Lower lobe of right lung (tissue), 2 donors: ENCODE results near the gene RHEX. TPM values are rescaled to one million over a fixed set of nuclear protein-coding genes. Genes with fewer than 3 reads are reported as not detected.
A peak's percentile ranks its signal among the peaks of the same experiment; 100 is the strongest.

Experiments used
- ATAC-seq, 2 donors: fragments of 200-7000 bp; cut with Tn5 transposase; one replicate each; pipeline ENCODE4 v1.9.1; 2020 to 2022; ENCODE audit warnings: mild to moderate bottlenecking in 2 of 2, moderate library complexity in 2 of 2
- DNase-seq: peaks from one replicate; pipeline ENCODE4 v3.0.0-alpha.2; 2020
- H3K27ac ChIP-seq: fragments of 200-600 bp; one replicate; pipeline ENCODE4 v1.8.0; 2022
- H3K27me3 ChIP-seq: fragments of 200-600 bp; one replicate; pipeline ENCODE4 v1.8.0; 2022; ENCODE audit warnings: low read depth
- H3K36me3 ChIP-seq: fragments of 200-600 bp; one replicate; pipeline ENCODE4 v1.8.0; 2022; ENCODE audit warnings: mild to moderate bottlenecking
- H3K4me1 ChIP-seq: fragments of 200-600 bp; one replicate; pipeline ENCODE4 v1.8.0; 2022
- H3K4me3 ChIP-seq: fragments of 200-600 bp; one replicate; pipeline ENCODE4 v1.8.0; 2022; ENCODE audit warnings: mild to moderate bottlenecking
- H3K9me3 ChIP-seq: fragments of 200-600 bp; one replicate; pipeline ENCODE4 v1.8.0; 2022
- intact Hi-C: fragments of 100-400 bp; cut with DNase I; formaldehyde crosslinking; loops from one replicate; pipeline ENCODE4 v1.11.0; 2022
- total RNA-seq: library from RNA; stranded (reverse); fragmentation: NEBNext Ultra II Directional; extraction: Animal tissue kit (Norgen Biotek cat#: 25700); gene quantifications from one replicate; pipeline ENCODE4 v1.2.1, GENCODE V29; 2021
- TF ChIP-seq, protein P1 (sequence below): fragments of 200-600 bp; IDR thresholded peaks from one replicate; pipeline ENCODE4 v1.8.0; 2022; ENCODE audit warnings: antibody characterized with exemption, mild to moderate bottlenecking
- donor health status: DM: no; HTN: yes; CAD: no; lungs with severe emphysema.

Gene RHEX
- total RNA-seq, 1 donor from 2014 or later = 13.5 TPM

DNA sequence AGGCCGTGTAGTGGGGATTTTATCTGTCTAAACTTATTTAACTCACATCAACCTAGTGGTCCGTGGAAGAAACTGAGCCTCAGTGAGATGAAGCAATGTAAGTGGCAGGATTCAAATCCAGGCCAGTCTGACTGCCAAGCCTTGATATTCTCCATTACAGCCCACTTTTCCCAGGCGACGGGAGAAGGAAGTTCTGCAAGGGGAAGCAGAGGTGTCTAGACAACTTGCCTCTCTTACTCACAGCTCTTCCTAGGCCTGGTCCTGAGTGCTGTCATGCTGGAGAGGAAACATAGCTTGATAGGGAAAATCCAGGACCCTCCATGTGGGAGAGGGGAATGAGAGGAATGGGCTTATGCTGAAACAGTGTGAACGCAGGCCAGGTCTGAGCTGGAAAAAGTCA, 38.4 kb upstream of the RHEX start:
- Histone ChIP-seq H3K4me3 (no peak overlapping the region), H3K27me3 (no peaks in the 10 kb centered on the region), H3K36me3 (no peaks in the 10 kb centered on the region), H3K4me1 (no peaks in the 10 kb centered on the region), H3K9me3 (no peaks in the 10 kb centered on the region), H3K27ac (no peak overlapping the region)
- TF ChIP-seq, protein P1, sequence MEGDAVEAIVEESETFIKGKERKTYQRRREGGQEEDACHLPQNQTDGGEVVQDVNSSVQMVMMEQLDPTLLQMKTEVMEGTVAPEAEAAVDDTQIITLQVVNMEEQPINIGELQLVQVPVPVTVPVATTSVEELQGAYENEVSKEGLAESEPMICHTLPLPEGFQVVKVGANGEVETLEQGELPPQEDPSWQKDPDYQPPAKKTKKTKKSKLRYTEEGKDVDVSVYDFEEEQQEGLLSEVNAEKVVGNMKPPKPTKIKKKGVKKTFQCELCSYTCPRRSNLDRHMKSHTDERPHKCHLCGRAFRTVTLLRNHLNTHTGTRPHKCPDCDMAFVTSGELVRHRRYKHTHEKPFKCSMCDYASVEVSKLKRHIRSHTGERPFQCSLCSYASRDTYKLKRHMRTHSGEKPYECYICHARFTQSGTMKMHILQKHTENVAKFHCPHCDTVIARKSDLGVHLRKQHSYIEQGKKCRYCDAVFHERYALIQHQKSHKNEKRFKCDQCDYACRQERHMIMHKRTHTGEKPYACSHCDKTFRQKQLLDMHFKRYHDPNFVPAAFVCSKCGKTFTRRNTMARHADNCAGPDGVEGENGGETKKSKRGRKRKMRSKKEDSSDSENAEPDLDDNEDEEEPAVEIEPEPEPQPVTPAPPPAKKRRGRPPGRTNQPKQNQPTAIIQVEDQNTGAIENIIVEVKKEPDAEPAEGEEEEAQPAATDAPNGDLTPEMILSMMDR = no peak
- no peak for ATAC-seq
- DNase-seq = no peak
- intact Hi-C loops = no loop called here

DNA sequence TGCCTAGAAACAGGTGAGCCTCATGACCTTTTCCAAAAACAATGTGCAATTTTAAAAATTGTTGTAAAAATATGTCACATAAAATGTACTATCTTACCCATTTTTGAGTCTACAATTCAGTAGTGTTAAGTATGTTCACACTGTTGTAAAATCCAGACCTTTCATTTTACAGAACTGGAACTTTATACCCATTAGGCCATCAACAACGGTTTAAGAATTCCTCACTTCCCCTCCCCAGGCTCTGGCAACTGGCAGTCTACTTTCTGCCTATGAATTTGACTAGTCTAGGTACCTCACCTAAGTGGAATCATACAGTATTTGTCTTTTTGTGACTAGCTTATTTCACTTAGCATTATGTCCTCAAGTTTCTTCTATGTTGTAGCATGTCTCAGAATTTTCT, 37.9 kb upstream of the RHEX start:
- Histone ChIP-seq H3K27me3 (no peaks in the 10 kb centered on the region), H3K9me3 (no peaks in the 10 kb centered on the region), H3K4me3 (no peak overlapping the region), H3K4me1 (no peaks in the 10 kb centered on the region), H3K36me3 (no peaks in the 10 kb centered on the region), H3K27ac (no peak overlapping the region)
- ATAC-seq (no peak), DNase-seq (no peak)
- TF ChIP-seq, protein P1 = no peak
- intact Hi-C loops = no loop called here

DNA sequence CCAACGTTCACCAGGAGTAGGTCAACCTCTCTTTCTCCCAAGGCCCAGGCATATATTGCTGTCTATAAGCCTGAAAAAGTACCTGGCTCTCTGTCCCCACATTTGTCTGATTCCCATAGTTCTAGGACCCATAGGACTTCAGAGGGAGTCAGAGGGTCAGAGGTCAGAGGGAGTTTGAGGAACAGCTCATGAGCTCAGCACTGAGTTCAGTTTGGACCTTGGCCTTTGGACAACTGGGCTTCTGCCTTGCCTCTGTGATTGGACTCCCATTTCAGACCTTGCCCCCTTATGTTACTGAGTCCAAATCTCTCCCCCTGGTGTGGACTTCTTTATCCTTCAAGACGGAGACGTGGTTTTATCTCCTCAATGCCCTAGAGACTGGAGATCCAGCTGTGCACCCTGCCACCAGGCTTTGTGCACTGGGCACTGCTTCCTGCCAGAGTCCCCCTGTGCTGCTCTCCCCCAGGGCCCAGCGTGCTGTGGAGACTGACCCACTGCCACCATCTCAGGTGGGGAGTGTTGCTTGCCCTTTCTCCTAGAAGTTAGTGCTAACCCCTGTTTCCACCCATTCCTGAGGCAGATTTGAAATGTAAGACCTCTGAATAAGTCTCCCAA, 32.5 kb upstream of the RHEX start:
- Histone ChIP-seq H3K27me3 (no peaks in the 10 kb centered on the region), H3K4me3 (no peak overlapping the region), H3K4me1 (peaks cover 7% of the 10 kb centered on the region), H3K36me3 (no peaks in the 10 kb centered on the region), H3K27ac (no peak overlapping the region), H3K9me3 (no peaks in the 10 kb centered on the region)
- ATAC-seq (no peak), DNase-seq (no peak)
- TF ChIP-seq, protein P1 = no peak
- intact Hi-C loops = no loop called here

DNA sequence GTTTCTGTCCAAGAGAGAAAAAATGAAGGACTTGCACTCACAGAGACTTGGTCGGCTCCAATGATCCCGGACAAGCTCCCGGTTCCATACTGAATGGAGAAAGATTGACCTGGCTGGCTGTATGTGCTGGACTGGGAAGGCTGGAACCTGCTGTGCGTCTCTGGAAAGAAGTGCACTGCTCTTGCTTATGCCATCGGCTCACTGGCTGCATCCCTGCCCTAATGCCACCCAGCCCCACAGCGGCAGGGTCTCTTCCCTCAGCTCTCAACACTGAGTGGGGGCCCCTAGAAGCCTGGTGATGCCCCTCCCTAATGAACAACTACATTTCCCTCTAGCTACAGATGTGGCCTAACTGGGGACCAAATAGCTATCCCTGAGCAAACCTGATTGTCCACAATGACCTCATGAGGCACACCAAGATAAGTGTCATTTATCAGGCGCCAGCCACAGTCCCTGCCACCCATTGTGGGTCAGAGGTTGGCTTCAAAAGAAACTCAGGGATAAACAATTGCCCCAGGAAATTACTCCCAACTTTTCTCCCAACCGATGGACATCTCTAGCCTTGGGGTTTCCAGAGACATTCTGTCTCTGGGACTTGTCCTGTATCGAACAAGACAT, 31.9 kb upstream of the RHEX start:
- no peaks in the 10 kb centered on the region for H3K27me3 ChIP-seq
- no peak for DNase-seq
- no peak for ATAC-seq
- no peak overlapping the region for H3K27ac ChIP-seq
- H3K9me3 ChIP-seq = no peaks in the 10 kb centered on the region
- intact Hi-C loops = no loop called here
- peaks cover 7% of the 10 kb centered on the region for H3K4me1 ChIP-seq
- no peak overlapping the region for H3K4me3 ChIP-seq
- TF ChIP-seq, protein P1 = no peak
- no peaks in the 10 kb centered on the region for H3K36me3 ChIP-seq

DNA sequence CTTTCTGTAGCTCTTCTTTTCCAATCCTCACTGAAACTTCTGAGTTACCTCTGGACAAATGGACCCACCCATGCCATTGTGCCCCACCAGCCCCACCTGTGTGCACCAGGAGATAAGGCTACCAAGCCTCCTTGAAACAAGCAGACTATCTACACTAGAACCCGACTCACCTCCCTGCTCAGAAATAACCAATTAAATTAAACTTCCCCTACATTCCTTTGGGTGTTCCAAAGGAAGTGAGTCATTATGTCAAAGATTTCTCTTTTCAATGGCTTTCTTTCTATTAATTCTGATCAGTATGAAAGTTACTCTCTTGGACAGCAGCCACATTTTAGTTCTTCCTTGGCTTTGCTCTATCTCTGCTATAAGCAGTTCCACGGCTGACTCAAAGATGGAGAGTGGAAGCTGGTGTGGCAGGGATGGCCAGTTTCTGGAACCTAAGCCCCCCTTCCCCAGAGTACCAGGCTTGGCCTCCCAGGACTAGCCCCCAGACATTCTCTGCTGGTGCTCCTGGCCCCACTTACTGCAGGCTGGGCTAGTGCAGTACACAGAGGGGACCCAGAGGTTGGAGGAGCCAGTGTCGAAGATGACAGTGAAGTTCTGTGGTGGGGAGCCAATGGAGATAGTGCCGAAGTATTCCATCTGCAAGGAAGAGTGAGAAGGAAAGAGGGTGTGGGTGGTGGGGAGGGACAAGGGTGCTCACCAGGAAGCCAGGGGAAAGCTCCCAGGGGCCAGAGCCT, 31.2 kb upstream of the RHEX start:
- H3K27me3 ChIP-seq = no peaks in the 10 kb centered on the region
- TF ChIP-seq, protein P1 = no peak
- peak overlapping the region; percentile 26 for H3K4me3 ChIP-seq
- peaks cover 7% of the 10 kb centered on the region for H3K4me1 ChIP-seq
- no peak overlapping the region for H3K27ac ChIP-seq
- ATAC-seq (no peak), DNase-seq (no peak)
- H3K36me3 ChIP-seq = no peaks in the 10 kb centered on the region
- no peaks in the 10 kb centered on the region for H3K9me3 ChIP-seq
- intact Hi-C loops = no loop called here
